ENCODE results near the gene STK33. TPM values are rescaled to one million over a fixed set of nuclear protein-coding genes. Genes with fewer than 3 reads are reported as not detected.

STK33 gene
- polyA plus RNA-seq, 3 donors = 25.3 to 37.1 (median 31.8) TPM

DNA sequence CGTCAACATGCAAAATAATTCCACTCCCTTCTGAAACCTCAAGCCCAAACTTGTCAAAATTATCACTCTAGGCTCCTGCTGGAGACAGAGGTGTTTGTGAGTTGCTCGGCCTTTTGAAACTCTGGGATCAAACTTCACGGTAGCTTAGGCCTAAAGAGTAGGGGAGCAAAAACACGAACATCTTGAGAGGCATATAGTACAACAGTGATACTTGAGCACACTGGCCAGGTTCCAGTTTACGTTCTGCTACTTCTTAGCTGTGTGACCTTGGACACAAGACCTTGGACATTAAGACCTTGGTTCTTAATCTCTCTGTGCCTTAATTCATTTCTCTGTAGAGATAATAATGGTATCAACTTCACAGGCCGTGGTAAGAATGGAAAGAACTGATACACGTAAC is 206.9 kb downstream of the STK33 start:
- DNase-seq (ENCODE audit: extremely low read depth in 1 of 11, low read depth in 9 of 11, low spot score in 4 of 11) = no peak

DNA sequence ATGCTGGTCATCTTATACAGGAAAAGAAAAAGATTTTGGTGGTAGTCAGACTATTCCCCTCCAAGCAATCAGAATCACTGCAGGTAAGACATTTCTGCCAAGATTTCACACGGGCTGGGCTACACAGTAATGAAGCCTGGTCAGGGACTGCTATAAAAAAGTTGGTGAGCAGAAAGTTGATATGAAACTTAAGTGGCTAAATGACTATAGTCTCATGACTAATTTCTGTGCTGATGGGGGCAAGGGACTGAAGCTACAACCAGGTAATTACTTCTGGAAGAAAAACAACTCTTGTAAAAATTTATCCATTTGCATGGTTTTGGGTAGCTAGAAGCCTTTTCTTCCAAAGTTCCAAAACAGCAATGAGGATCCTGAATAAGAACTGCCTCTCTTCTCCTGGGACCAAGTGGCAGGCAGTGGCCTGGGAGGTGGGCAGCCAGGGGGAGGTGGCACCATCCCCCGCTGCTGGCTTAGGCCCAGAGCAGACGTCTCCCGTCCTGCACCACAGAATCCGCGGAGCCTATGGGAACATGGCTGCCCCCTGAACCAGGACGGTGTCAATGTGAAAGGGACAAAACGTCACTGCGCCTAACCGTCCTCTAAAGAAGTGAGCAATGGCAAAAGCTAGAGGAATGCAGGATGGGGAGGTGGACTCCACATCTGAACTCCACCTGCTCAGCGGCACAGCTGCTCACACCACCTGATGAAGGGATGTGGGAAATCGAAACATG is 207.7 kb downstream of the STK33 start:
- no peak for DNase-seq (ENCODE audit: extremely low read depth in 1 of 11, low read depth in 9 of 11, low spot score in 4 of 11)

DNA sequence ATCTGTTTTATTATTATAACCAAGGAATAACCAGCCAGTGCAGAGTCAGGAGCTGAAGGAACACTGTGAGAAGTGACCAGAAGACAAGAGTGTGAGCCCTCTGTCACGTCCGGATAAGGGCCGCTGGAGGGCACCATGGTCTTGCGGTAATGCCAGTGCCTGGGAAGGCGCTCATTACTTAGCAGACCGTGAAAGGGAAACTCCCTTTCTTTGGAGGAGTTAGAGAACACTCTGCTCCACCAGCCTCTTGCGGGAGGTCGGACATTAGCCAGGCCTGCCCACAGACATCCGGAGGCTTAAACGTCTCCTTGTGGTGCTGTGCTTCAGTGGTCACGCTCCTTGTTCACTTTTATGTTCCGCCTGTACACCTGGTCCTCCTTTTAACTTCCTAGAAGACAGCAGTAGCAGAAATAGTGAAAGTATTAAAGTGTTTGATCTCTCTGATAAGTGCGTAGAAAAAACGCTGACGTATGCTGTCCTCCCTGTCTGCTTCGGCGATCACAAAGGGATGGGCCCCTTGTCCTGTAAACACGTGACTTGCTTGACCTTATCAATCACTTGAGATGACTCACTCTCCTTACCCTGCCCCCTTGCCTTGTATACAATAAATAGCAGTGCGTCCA is 209.7 kb downstream of the STK33 start:
- DNase-seq (ENCODE audit: extremely low read depth in 1 of 11, low read depth in 9 of 11, low spot score in 4 of 11) = peak; percentile 22 to 63 (median 41)

DNA sequence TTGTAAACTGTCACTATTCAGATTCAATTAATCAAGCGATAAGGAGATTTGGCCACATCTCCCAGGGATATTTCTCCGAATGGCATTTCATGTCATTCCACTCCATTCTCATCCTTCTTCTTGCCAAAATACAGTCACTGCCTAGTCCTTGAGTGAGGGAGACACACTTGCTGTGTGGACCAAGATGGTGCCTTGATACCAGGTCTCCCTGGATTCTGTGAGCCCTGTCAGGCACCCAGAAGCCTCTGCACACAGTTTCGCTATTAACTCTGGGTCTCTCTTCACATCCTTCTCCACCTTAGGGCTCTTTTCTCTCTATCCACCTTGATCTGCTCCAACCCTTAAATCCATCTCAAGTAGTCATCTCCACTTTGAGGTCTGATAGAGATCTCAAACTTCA is 210.4 kb downstream of the STK33 start:
- DNase-seq (ENCODE audit: extremely low read depth in 1 of 11, low read depth in 9 of 11, low spot score in 4 of 11) = no peak

DNA sequence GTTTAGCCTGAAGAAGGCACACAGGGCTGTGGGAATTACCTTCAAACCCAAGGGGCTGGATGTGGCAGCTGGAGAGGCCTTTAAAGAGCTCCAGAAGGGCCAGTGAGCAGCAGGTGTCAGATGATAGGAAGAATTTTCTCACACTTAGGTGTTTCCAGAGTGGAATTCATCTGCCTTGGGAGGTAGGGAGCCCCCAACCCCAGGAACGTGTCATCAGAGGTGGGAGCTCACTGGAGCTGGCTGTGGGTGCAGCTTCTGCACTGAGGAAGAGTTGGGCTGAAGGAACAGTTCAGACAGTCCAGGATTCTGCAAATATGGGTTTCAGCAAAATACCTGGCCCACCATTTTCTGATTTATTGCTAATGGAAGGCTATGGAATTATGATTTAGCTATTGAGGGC is 210.8 kb downstream of the STK33 start:
- no peak for DNase-seq (ENCODE audit: extremely low read depth in 1 of 11, low read depth in 9 of 11, low spot score in 4 of 11)

DNA sequence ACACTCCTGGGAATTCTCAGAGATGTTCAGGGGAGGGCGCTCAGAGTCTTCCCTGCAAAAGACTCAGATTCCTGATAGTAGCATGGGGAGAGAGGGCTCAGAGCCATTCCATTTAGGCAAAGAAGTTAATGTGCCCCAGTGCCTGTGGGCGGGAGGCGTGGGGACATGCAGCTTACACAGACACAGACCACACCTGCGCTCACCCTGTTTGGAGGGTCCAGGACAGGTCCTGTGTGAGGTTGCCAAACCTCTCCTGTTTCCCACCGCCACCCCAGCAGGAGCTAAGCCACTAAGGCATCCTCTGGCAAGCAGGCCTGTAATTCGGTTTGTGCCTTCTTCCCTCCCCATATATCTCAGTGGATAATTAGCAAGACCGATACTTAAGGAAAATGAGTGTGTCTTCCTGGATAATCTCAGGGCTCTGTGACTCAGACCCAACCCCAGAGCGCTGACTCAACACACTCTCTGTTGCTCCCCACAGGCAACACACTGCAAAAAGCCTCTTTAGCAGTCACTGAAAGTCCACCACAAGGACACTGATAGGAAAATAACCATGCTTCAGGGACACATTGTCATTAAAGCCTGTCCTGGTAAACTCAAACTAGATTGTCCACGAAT is 211.5 kb downstream of the STK33 start:
- no peak for DNase-seq (ENCODE audit: extremely low read depth in 1 of 11, low read depth in 9 of 11, low spot score in 4 of 11)

DNA sequence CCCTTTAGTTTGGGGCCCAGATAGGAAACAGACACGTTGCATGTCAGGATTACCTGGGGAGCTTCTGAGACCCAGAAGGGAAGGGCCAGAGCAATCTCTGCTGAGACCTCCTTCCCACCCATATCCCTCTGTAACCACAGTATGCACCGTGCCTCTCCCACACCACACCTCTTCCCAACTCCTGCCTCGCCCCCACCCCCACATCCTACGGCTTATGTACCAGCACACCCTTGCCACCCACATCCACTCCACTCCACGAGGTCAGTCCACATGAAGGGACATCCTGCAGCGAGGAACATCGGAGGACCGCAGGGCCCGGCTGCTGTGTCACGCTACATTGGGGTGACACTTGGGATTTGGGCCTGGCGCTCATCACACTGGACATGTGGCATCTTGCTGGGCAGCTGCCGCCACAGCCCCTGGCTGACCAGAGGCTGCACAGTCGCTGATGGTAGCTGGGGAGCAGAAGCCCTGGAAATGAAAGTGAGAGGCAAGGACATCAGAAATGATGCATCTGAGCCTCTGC is 212.1 kb downstream of the STK33 start:
- DNase-seq (ENCODE audit: extremely low read depth in 1 of 11, low read depth in 9 of 11, low spot score in 4 of 11) = no peak

DNA sequence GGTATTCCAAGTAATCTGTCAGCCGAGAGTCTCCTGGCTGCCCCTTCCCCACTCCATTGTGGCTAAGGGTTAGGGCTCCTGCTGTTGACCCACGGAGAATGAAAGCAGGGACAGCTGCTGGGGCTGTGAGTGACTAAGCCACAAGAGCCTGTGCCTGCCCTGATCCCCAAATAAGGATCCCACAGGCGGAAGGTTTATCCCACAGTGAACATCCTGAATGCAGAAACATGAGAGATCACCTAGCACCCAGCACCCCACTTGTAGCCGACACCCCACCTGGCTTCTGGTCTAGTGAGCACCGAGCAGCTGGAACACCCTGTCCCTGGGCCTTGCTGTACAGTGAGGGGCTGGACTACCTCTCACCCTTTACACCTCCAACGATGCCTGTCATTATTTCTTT is 212.7 kb downstream of the STK33 start:
- no peak for DNase-seq (ENCODE audit: extremely low read depth in 1 of 11, low read depth in 9 of 11, low spot score in 4 of 11)

DNA sequence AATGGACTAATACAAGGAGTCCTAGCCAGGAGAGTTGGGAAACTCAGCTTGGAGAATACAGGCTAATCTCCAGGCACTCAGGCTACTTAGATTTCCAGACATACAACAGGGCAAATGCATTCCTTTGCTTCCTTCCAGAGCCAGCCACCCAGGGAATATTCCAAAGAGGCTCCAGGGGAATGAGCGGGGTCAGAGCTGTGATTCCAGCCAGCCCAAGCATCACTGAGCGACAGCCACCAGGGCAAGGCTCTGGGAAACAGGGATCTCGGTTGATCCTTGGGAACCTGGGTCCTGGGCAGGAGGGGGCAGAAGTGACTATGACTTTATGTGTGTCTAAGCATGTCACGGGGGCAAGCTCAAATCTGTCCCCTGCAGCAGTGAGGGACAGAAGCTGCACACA is 218.1 kb downstream of the STK33 start:
- no peak for DNase-seq (ENCODE audit: extremely low read depth in 1 of 11, low read depth in 9 of 11, low spot score in 4 of 11)

DNA sequence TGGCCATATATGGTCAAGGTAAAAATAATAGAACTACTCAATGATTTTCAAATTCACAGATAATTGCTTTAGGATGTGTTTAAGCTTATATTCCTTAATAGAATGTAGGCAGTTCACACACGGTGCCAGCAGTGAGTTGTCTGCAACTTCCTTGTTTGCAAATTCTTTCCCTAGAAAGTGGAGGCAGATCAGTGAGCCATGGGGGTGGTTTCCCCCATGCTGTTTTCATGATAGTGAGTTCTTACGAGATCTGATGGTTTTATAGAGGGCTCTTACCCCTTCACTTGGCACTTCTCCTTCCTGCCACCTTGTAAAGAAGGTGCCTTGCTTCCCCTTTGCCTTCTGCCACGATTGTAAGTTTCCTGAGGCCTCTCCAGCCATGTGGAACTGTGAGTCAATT is 218.6 kb downstream of the STK33 start:
- no peak for DNase-seq (ENCODE audit: extremely low read depth in 1 of 11, low read depth in 9 of 11, low spot score in 4 of 11)

DNA sequence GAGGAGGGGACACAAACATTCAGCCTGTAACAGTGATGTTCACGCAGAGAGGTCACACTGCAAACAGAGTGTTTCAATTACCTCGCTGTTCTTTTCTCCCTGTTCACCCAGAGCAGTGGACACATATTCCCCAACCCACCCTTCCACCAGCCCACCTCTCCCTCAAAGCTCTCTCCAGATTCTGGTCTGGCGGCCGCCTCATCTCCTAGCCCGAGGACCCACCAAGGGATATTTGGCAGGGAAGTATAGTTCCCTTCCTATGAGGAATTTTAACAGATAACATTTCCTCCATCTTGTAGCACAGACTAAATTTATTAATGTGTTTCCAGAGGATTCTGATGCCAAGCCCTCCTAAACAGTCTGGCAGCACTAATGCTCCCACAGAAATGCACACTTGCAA is 219.3 kb downstream of the STK33 start:
- no peak for DNase-seq (ENCODE audit: extremely low read depth in 1 of 11, low read depth in 9 of 11, low spot score in 4 of 11)

DNA sequence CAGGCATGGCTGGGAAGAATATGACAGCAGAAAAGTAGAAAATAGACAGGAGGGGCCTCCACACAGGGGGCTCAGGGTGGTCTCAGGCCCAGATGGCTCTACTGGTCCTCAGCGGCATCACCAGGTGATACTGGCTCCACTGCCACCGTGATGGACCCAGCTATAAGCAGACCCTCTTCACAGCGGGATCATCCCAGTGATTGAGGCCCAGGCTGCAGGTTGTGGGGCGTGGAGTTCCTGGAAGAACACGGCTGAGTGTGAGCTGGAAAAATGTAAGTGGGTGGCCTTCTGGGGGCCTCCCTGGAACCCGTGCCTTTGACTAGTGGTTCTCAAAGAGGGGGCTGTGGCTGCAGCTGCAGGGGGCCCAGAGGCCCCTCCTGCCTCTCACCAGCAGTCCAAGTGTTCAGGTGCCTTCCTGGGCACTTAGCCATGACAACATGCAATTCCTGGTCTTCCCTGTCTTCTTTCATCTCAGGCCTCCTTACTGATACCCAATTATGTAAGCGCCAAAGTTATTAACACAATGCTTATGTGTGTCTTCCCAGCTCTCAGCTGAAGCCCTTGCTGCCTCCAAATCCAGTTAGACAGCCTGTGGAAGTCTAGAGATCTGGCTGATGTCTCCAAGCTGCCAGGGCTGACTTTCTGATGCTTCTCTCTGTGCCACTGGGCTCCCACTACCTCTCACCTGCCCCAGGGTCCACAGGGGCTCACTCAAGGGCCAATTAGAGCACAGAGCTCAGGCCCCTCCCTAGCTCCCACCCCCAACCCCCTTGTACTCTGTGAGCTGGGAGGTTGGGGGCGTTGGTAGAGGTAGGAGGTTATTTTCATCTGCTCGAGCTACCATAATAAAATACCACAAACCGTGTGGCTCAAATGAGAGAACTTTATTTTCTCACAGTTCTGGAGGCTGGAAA is 220.3 kb downstream of the STK33 start:
- DNase-seq (ENCODE audit: extremely low read depth in 1 of 11, low read depth in 9 of 11, low spot score in 4 of 11) = no peak

DNA sequence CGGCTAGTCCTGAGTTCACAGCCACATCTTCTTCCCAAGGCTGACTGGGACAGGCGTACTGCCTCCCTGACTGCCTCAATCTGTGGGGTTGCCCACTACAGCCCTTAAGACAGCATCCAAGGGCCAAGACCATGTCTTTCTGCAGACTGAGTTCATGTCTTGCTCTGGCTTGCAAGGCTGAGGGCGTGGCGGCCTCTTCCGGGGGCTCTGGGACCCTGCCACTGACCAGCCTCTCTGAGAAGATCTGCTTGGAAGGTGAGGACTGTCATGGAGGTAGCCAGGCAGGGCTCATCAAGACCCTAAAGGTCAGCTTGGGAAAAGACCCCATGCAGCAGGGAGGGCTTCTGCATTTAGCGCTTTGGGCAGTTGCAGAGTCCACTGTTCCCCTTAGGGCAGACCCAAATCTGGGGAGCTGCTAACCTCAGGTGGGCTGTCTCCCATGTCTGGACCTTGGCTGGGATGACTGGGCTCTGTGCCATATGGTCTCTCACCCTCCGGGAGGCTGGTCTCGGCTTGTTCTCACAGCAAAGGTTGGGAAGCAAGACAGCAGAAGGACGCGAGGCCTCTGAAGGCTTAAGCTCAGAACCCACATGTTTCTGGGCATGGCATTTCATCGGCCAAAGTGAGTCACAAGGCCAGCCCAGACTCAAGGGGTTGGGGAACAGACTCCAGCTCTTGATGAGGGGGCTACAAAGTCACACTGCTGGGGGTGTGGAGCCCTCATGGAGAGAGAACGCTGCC is 221.2 kb downstream of the STK33 start:
- DNase-seq (ENCODE audit: extremely low read depth in 1 of 11, low read depth in 9 of 11, low spot score in 4 of 11) = no peak

DNA sequence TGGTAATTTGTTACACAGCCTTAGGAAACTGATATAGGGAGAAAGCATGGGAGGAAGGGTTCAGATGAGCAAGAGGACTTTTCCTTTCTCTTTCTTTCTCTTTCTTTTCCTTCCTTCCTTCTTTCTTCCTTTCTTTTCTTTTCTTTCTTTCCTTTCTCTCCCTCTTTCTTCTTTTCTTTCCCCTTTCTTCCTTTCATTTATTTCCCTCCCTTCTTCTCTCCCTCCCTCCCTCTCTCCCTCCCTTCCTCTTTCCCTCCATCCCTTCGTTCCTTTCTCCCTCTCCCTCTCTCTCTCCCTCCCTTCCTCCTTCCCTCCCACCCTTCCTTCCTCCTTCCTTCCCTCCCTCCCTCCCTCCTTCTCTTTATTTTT is 222.5 kb downstream of the STK33 start:
- DNase-seq (ENCODE audit: extremely low read depth in 1 of 11, low read depth in 9 of 11, low spot score in 4 of 11) = no peak

DNA sequence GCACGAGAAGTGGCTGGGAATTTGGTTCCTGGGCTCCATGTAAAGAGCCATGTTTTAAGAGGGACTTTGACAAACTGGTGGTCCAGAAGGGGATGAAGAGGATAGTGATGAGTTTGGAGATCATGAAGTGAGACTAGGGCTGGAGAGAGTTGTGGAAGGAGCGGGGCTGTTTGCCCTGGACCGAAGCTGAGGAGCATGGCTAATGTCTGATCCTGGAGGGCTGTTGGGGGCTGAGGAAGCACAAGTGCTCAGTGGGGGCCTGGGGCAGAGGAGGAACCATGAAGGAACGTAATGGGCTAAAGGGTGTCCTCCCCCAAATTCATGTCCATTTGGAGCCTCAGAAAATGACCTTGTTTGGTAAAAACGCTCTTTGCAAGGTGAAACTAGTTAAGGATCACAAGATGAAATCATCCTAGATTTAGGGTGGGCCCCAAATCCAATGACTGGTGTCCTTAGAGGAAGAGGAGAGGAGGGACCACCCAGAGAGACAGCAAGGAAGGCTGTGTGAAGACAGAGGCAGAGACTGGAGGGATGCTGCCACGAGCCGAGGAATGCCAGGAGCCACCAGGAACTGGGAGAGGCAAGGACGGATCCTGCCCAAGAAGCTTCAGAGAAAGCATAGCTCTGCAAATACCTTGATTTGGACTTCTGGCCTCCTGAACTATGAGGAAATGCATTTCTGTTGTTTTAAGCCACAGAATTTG is 223.1 kb downstream of the STK33 start:
- no peak for DNase-seq (ENCODE audit: extremely low read depth in 1 of 11, low read depth in 9 of 11, low spot score in 4 of 11)

DNA sequence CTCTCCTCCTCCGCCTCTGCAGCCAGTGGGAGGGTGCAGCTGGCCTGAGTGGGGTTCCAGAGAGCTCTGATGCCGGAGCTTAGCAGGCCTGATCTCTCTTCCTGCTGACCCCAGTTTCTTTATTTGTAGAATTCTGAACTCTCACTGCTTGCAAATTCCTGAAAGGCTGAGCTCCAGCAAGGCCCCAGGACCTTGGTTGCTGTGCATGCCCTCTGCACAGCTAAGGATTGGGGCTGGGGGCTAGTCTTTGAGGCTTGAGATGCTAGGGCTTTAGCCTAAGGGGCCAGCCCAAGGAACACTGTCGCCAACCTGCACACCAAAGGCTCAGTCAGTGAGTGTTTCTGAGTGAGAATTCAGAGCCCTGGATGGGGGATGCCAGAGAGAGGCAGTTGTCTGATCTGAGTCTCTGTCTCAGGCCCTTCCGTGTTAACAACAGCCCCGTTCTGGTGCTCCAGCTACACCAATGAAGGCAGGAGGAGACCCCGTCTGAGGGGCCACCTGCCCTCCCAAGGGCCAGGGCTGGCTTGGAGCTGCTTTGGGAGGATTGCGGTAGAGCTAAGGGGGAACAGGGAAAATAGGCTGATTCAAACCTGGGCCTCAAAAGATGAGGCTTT is 224.3 kb downstream of the STK33 start:
- no peak for DNase-seq (ENCODE audit: extremely low read depth in 1 of 11, low read depth in 9 of 11, low spot score in 4 of 11)

DNA sequence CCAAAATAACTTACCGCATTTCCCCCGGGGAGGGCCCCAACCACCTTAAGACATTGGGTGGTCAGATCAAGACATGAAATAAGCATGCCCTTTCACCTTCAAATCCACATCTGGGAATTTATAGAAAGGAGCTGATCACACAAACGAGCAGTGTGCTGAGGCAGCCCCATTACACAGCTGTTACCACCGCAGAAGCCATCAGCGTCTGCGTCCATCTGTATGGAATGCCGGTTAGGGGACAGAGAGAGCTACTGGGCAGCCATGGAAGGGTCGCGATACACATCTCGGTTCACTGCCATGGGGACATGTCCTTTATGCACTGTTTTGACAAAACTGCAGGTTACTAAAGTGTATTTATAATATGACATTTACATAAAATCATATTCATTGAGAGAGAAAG is 225.3 kb downstream of the STK33 start:
- DNase-seq (ENCODE audit: extremely low read depth in 1 of 11, low read depth in 9 of 11, low spot score in 4 of 11) = no peak

DNA sequence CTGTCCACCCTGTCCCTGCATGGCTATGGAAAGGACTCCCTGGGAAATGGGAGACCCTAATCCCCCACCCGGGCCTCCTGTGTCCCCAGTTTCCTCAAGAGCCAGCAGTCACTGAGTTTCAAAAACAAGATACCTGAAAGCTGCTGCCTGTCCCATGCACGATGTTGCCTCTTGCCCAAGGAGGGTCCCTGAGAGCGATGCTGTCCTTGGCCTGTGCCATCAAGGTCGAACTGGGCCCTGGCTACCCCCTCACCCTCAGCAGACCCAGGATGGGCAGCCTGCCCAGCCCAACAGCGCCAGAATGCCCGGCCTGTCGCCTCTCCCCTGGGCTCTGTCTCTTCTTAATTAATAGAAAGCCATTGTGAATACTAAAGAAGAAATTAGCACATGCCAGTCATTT is 225.8 kb downstream of the STK33 start:
- DNase-seq (ENCODE audit: extremely low read depth in 1 of 11, low read depth in 9 of 11, low spot score in 4 of 11) = no peak
